AG04450 (cell line): ENCODE results near the gene SLC26A3. TPM values are rescaled to one million over a fixed set of nuclear protein-coding genes. Genes with fewer than 3 reads are reported as not detected.

ENCODE experiments used
- CTCF ChIA-PET: fragments of 300-600, 350-600 bp; formaldehyde crosslinking; extraction: SDS; loops from one replicate; lab custom pipeline; 2022; ENCODE audit warnings: antibody characterized with exemption, inconsistent platforms; lab: Charles Lee
- POLR2A ChIA-PET: fragments of 350-600 bp; formaldehyde crosslinking; extraction: SDS; loops from one replicate; lab custom pipeline; 2021; ENCODE audit warnings: antibody characterized with exemption, inconsistent platforms; lab: Yijun Ruan, JAX
- DNase-seq: peaks from one replicate; pipeline ENCODE4 v3.0.0-alpha.2; 2011; ENCODE audit warnings: low read depth, low spot score
- H3K27ac ChIP-seq: one replicate; pipeline ENCODE4 v1.5.1; 2012; ENCODE audit warnings: low read depth, low read length, control low read depth
- H3K27me3 ChIP-seq: one replicate; pipeline ENCODE4 v1.6.0; 2012; ENCODE audit warnings: low read length; ENCODE audit not compliant: control insufficient read depth, insufficient read depth
- H3K4me3 ChIP-seq: 2 replicates; pipeline ENCODE4 v1.5.1; 2011; ENCODE audit warnings: mild to moderate bottlenecking, low read depth, low read length, control low read depth
- H3K9me3 ChIP-seq: 2 replicates; pipeline ENCODE4 v1.5.1; 2012; ENCODE audit warnings: low read length; ENCODE audit not compliant: control insufficient read depth, insufficient read depth
- CTCF ChIP-seq: IDR thresholded peaks from 2 replicates; pipeline ENCODE4 v1.5.1; 2011; ENCODE audit warnings: low read depth, low read length, control low read depth, inconsistent platforms
- polyA plus RNA-seq: library from polyadenylated mRNA; depleted of rRNA; stranded (reverse); fragments of >200 nt; gene quantifications from 2 replicates; pipeline ENCODE4 v1.2.3, GENCODE V29; 2011; rRNA removed

Gene SLC26A3
- polyA plus RNA-seq, 1 experiment: not detected

- Histone ChIP-seq H3K27ac (no peak overlapping the region), H3K27me3 (no peaks in the 10 kb centered on the region), H3K9me3 (no peaks in the 10 kb centered on the region), H3K4me3 (no peak overlapping the region)
- CTCF ChIA-PET: interaction anchor here (2.3 kb wide), 1 partner anchor 255 kb away, joined by 18 read pairs; no protein-coding TSS in a partner anchor
- TF ChIP-seq CTCF: no peak
- POLR2A ChIA-PET: no interaction called here
- DNase-seq: no peak
These were observed 84.4 kb downstream of the SLC26A3 start for GRCh38 chr7:107718456-107719193.

DNA sequence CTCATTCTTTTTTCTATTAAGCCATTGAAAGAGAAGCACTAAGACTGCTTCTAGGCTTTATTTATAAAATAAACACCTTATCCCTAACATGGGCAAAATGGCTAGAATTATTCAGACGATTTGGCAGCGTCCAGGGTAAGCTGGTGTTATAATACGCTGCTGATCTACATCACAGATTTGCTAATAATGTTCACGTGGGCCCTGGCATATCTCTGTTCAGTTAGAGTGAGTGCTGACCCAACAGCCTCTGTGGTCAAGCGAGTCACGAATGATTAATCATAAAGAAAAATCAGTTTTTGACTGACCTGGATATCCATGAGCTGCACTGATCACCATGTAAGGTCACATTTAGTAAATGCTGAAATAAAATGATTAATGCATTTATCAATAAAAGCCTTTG is 87.5 kb downstream of the SLC26A3 start:
- ChIA-PET POLR2A (no interaction called here), CTCF (interaction anchor here (1.4 kb wide), 1 partner anchor 11 kb away, joined by 3 read pairs; no protein-coding TSS in a partner anchor)
- Histone ChIP-seq H3K9me3 (no peaks in the 10 kb centered on the region), H3K27me3 (no peaks in the 10 kb centered on the region), H3K4me3 (no peak overlapping the region), H3K27ac (no peak overlapping the region)
- no peak for TF ChIP-seq CTCF
- DNase-seq: no peak

Other genes starting within 250 kb of the SLC26A3 start
- gene COG5, start 239.3 kb downstream of the SLC26A3 start, polyA plus RNA-seq: 35.5 and 55.2 TPM in 2 replicates
- gene DUS4L, start 239.3 kb downstream of the SLC26A3 start, polyA plus RNA-seq: 4.8 and 6.0 TPM in 2 replicates
- 37.4 and 56.9 TPM in 2 replicates for gene BCAP29, start 223.0 kb downstream of the SLC26A3 start, polyA plus RNA-seq
- 0.11 and 0.12 TPM in 2 replicates for gene SLC26A4, start 142.4 kb downstream of the SLC26A3 start, polyA plus RNA-seq
- 17.0 and 18.0 TPM in 2 replicates for gene CBLL1, start 59.1 kb downstream of the SLC26A3 start, polyA plus RNA-seq
- gene DLD, start 88.0 kb upstream of the SLC26A3 start, polyA plus RNA-seq: 134 and 169 TPM in 2 replicates
- gene LAMB1, start 199.9 kb upstream of the SLC26A3 start, polyA plus RNA-seq: 266 and 290 TPM in 2 replicates